ENCODE measurements around the gene STRIP1. TPM values are rescaled to one million over a fixed set of nuclear protein-coding genes. Genes with fewer than 3 reads are reported as not detected.
A peak's percentile ranks its signal among the peaks of the same experiment; 100 is the strongest.
"Not testable (repeated sequence)": the region's sequence is repeated elsewhere in the genome, so short reads cannot be mapped to it uniquely, and the experiment has no call there.

The STRIP1 gene
- total RNA-seq, 1 donor from 2014 or later: 43.7 TPM

DNA sequence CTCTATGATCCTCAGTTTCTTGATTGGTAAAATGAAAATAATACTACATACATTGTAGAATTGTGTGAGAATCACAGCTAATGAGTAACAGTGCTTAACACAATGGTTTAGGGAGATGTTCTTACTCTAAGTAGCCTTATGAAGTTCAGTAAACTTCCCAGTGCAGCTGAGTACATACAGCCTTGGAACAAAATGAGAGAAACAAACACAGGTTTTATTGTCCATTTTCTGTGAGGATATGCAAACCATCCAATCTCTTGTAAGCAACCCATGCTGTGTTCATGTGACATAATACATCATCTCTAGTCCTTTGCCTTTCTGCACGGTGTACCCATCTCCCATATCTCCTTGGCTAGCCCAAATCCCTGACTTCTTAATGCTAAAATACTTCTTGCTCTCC lies 14.7 kb upstream of the STRIP1 start:
- H3K9me3 Mint-ChIP-seq: no peaks in the 10 kb centered on the region
- intact Hi-C loops (cut with micrococcal nuclease): no loop called here
- no peaks in the 10 kb centered on the region for H3K27me3 Mint-ChIP-seq (ENCODE audit: insufficient read depth)
- H3K36me3 Mint-ChIP-seq (ENCODE audit: low read depth): peaks cover 64% of the 10 kb centered on the region
- DNase-seq (ENCODE audit: low spot score): no peak
- no peak overlapping the region for H3K27ac Mint-ChIP-seq
- no peaks in the 10 kb centered on the region for H3K4me1 Mint-ChIP-seq (ENCODE audit: low read depth)
- no peak overlapping the region for H3K4me3 Mint-ChIP-seq

DNA sequence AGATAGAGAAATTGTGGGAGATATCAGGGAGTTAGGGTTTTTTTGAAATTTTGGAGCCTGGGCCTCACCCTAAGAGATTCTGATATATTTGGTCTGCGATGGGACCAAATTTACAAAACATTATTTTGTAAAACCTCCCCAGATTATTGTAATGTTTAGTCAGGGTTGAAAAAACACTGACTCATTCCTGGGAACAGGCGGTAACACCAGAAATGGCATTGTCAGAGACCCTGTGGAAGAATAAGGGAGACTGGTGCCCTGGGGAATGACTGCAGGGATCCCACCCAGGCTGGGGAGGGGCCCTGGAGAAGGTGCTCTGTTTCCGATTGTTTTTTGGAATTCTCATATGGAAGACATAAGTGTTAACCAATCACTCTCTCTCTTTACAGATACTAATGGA lies 13.1 kb upstream of the STRIP1 start:
- DNase-seq (ENCODE audit: low spot score): no peak
- Mint-ChIP-seq H3K9me3 (no peaks in the 10 kb centered on the region), H3K27ac (no peak overlapping the region)

DNA sequence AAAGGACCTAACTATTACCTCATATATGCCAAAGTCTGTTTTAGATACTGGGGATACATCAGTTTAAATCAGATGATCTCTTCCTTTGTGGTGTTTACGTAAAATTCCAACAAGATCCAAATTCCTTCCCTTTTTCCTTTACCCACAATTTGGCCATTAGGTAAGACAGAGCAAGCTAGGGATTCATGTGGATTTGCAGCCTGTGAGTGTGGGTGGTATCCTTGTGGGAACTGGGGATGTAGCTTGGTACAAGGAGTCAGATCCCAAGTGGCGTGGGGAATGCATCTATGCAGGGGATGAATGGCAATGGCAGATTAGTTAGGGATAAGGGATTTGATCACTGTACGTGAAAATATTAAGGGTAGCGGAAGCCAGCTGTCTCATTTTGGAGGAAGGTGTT lies 9.8 kb upstream of the STRIP1 start:
- intact Hi-C loops (cut with micrococcal nuclease): loop anchor here (5.0 kb wide), 1 partner anchor 438 kb away; no protein-coding TSS in a partner anchor
- DNase-seq (ENCODE audit: low spot score): no peak
- H3K9me3 Mint-ChIP-seq: no peaks in the 10 kb centered on the region
- H3K27me3 Mint-ChIP-seq (ENCODE audit: insufficient read depth): no peaks in the 10 kb centered on the region
- H3K4me3 Mint-ChIP-seq: no peak overlapping the region
- H3K36me3 Mint-ChIP-seq (ENCODE audit: low read depth): peaks cover 26% of the 10 kb centered on the region
- H3K27ac Mint-ChIP-seq: no peak overlapping the region
- no peaks in the 10 kb centered on the region for H3K4me1 Mint-ChIP-seq (ENCODE audit: low read depth)

More for the DNA sequence above, 13.1 kb upstream of the STRIP1 start:
- intact Hi-C loops (cut with micrococcal nuclease): no loop called here
- H3K27me3 Mint-ChIP-seq (ENCODE audit: insufficient read depth): no peaks in the 10 kb centered on the region
- no peak overlapping the region for H3K4me3 Mint-ChIP-seq
- H3K4me1 Mint-ChIP-seq (ENCODE audit: low read depth): no peaks in the 10 kb centered on the region
- peaks cover 56% of the 10 kb centered on the region for H3K36me3 Mint-ChIP-seq (ENCODE audit: low read depth)

DNA sequence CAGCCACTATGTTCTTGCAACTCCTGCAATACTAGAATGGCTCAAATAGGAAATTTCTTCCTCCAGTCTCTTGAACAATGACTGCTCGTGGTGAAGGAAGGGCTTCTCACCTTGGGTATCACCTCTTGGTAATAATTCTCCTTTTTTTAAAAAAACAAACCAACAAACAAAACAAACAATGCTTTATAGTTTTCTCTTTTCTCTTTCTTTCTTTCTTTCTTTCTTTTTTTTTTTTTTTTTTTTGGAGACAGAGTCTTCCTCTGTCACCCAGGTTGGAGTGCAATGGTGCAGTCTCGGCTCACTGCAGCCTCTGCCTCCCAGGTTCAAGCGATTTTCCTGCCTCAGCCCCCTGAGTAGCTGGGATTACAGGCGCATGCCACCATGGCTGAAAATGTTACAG lies 3.7 kb upstream of the STRIP1 start:
- H3K36me3 Mint-ChIP-seq (ENCODE audit: low read depth); H3K9me3 Mint-ChIP-seq; DNase-seq (ENCODE audit: low spot score); H3K27me3 Mint-ChIP-seq (ENCODE audit: insufficient read depth): not testable (repeated sequence)
- Mint-ChIP-seq H3K4me1 (ENCODE audit: low read depth) (peaks cover 40% of the 10 kb centered on the region), H3K4me3 (peak overlapping the region; percentile 77), H3K27ac (peak overlapping the region; percentile 88)
- intact Hi-C loops (cut with micrococcal nuclease): loop anchor here (5.0 to 10.0 kb wide), 2 partner anchors 374 to 818 kb away; partner anchors contain the start of genes LAMTOR5 and SARS1

DNA sequence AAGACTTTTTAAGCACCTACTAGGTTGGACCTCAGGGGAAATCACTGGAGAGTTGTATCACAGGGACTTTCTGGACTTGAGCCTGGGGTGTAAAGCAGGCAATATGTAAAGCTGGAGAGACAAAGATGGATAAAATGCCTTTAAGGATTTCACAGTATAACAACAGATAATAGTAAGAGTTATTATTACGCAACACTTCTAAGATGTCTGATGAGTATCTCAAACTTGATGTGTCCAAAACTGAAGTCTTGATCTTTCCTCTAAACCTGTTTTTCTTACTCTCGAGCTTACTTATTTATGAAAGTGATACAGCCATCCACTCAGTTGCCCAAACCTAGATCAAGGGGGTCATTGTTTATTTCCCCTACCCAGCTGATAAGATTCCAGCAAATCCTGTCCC lies 2.1 kb upstream of the STRIP1 start:
- intact Hi-C loops (cut with micrococcal nuclease): loop anchor here (5.0 to 10.0 kb wide), 2 partner anchors 372 to 820 kb away; partner anchors contain the start of genes LAMTOR5 and SARS1

DNA sequence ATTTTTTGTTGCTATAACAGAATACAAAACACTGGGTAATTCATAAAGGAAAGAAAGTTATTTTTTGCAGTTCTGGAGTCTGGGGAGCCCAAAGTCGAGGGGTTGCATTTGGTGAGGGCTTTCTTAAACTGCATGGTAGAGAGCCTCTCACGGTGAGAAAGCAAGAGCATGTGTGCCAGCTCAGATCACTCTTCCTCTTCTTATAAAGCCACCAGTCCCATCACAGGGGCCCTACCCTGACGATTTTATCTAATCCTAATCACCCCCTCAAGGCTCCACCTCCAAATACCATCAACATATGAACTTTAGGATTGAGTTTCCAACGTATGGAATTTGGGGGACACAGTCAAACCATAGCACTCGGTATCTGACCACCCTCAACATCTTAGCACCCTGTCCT lies 1.0 kb upstream of the STRIP1 start:
- H3K4me1 Mint-ChIP-seq (ENCODE audit: low read depth): peaks cover 54% of the 10 kb centered on the region
- intact Hi-C loops (cut with micrococcal nuclease): loop anchor here (5.0 to 10.0 kb wide), 2 partner anchors 371 to 821 kb away; partner anchors contain the start of genes LAMTOR5 and SARS1
- peaks cover 7% of the 10 kb centered on the region for H3K36me3 Mint-ChIP-seq (ENCODE audit: low read depth)

More for the DNA sequence above, 2.1 kb upstream of the STRIP1 start:
- Mint-ChIP-seq H3K27ac (no peak overlapping the region), H3K9me3 (no peaks in the 10 kb centered on the region), H3K4me1 (ENCODE audit: low read depth) (peaks cover 54% of the 10 kb centered on the region), H3K4me3 (peak overlapping the region; percentile 3), H3K27me3 (ENCODE audit: insufficient read depth) (no peaks in the 10 kb centered on the region), H3K36me3 (ENCODE audit: low read depth) (peaks cover 2% of the 10 kb centered on the region)
- DNase-seq (ENCODE audit: low spot score): no peak

DNA sequence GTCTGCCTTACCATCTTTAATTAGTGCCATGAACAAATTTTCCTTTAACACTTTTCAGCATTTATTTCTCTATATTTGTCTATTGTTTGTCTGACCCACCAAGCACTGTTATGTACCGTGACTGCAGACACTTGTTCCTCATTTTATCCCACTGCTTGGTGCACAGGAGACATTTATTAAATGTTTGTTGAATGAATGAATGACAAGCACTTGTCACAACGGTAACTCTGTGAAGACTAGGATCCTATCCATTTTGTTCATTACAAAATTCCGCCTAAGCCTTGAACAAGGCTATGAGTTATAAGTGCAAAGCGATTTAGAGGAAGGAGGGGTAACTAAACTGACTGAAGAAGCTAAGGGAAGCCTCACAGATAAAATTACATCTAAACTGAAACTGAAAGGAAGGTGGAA lies 379 bp upstream of the STRIP1 start:
- no peaks in the 10 kb centered on the region for H3K27me3 Mint-ChIP-seq (ENCODE audit: insufficient read depth)
- no peak for DNase-seq (ENCODE audit: low spot score)
- no peaks in the 10 kb centered on the region for H3K9me3 Mint-ChIP-seq
- H3K4me3 Mint-ChIP-seq: peak overlapping the region; percentile 93
- peaks cover 13% of the 10 kb centered on the region for H3K36me3 Mint-ChIP-seq (ENCODE audit: low read depth)
- intact Hi-C loops (cut with micrococcal nuclease): loop anchor here (1.0 to 10.0 kb wide), 12 partner anchors 23 to 1415 kb away; partner anchors contain the start of genes AHCYL1, ATP5PB, ATXN7L2 and GNAI3
- peaks cover 54% of the 10 kb centered on the region for H3K4me1 Mint-ChIP-seq (ENCODE audit: low read depth)
- peak overlapping the region; percentile 85 for H3K27ac Mint-ChIP-seq

More for the DNA sequence above, 1.0 kb upstream of the STRIP1 start:
- Mint-ChIP-seq H3K4me3 (peak overlapping the region; percentile 93), H3K9me3 (no peaks in the 10 kb centered on the region), H3K27ac (peak overlapping the region; percentile 85), H3K27me3 (ENCODE audit: insufficient read depth) (no peaks in the 10 kb centered on the region)
- DNase-seq (ENCODE audit: low spot score): no peak

DNA sequence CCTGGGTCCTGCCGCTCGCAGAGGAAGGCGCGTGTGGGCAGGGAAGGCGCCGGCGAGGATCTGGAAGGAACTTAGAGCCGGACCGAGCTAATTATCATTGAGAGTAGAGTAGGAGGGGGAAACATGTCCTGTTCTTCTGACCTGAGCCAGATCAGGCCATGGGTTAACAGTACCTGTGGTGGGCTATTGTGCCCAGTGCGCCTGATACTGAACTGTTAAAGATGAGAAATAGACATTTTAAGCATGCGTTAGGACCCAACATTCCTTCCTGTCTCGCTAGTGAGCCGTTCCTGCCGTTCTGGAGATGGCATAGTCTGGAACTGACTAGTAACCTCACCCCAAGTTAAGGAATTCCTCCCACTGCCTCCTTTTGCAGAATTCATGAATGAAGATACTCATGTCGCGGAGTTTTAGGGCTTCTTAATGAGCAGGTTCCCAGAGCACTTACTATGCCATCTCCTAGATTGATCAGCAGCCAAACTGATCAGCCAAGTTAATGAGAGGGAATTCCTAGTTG lies 870 bp downstream of the STRIP1 start:
- peaks cover 54% of the 10 kb centered on the region for H3K4me1 Mint-ChIP-seq (ENCODE audit: low read depth)
- no peaks in the 10 kb centered on the region for H3K9me3 Mint-ChIP-seq

DNA sequence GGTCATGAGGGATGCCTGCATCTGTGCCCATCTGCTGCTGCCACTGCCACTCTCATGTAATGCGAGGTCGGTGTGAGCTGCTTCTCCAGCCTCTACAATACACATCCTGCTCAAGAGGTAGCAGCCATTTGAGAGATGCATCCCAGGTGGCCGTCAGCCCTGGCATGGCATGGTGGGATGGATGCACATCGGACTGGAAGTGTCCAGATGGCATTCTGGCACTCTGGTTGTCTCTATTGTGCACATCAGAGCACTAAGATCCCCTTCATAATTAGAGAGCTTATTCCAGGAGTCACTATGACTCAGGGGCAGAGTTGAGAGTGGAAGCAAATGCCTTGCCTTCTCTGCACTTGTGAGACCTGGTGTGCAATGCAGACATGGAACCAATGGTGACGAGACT lies 3.8 kb downstream of the STRIP1 start:
- H3K36me3 Mint-ChIP-seq (ENCODE audit: low read depth): peaks cover 39% of the 10 kb centered on the region

More for the DNA sequence above, 870 bp downstream of the STRIP1 start:
- peaks cover 17% of the 10 kb centered on the region for H3K36me3 Mint-ChIP-seq (ENCODE audit: low read depth)
- intact Hi-C loops (cut with micrococcal nuclease): loop anchor here (2.0 to 10.0 kb wide), 3 partner anchors 348 to 1414 kb away; partner anchors contain the start of genes ATP5PB, GSTM1, LAMTOR5 and WDR77
- peak overlapping the region; percentile 95 for H3K4me3 Mint-ChIP-seq
- peak overlapping the region; percentile 53 for H3K27ac Mint-ChIP-seq
- no peak for DNase-seq (ENCODE audit: low spot score)
- no peaks in the 10 kb centered on the region for H3K27me3 Mint-ChIP-seq (ENCODE audit: insufficient read depth)

DNA sequence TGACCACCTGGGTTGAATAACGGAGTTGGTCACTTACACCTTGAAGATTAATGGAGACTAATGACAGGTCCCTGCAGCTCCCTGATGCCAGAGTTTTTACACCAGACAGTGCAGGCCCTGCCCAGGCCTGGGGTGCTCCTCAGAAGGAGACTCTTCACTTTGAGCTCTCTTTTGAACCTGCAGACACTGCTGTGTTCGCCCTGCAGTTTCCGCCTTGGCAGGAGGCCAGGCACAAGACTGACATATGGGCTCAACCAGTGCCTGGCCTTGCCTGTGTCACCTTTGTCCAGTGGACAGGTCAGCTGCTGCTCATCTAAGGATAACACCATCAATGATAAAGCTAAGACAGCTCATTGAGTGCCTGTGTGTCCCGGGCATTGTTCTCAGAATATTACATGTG lies 5.2 kb downstream of the STRIP1 start:
- Mint-ChIP-seq H3K9me3 (no peaks in the 10 kb centered on the region), H3K27ac (no peak overlapping the region), H3K4me1 (ENCODE audit: low read depth) (peaks cover 30% of the 10 kb centered on the region), H3K27me3 (ENCODE audit: insufficient read depth) (no peaks in the 10 kb centered on the region), H3K4me3 (no peak overlapping the region), H3K36me3 (ENCODE audit: low read depth) (peaks cover 44% of the 10 kb centered on the region)
- intact Hi-C loops (cut with micrococcal nuclease): loop anchor here (10.0 kb wide), 1 partner anchor 365 kb away; the partner anchor contains the start of gene LAMTOR5
- no peak for DNase-seq (ENCODE audit: low spot score)

More for the DNA sequence above, 3.8 kb downstream of the STRIP1 start:
- no peaks in the 10 kb centered on the region for H3K27me3 Mint-ChIP-seq (ENCODE audit: insufficient read depth)
- H3K4me1 Mint-ChIP-seq (ENCODE audit: low read depth): peaks cover 40% of the 10 kb centered on the region
- no peak overlapping the region for H3K27ac Mint-ChIP-seq
- H3K9me3 Mint-ChIP-seq: no peaks in the 10 kb centered on the region
- no peak overlapping the region for H3K4me3 Mint-ChIP-seq
- intact Hi-C loops (cut with micrococcal nuclease): loop anchor here (10.0 kb wide), 1 partner anchor 367 kb away; the partner anchor contains the start of gene LAMTOR5
- no peak for DNase-seq (ENCODE audit: low spot score)

DNA sequence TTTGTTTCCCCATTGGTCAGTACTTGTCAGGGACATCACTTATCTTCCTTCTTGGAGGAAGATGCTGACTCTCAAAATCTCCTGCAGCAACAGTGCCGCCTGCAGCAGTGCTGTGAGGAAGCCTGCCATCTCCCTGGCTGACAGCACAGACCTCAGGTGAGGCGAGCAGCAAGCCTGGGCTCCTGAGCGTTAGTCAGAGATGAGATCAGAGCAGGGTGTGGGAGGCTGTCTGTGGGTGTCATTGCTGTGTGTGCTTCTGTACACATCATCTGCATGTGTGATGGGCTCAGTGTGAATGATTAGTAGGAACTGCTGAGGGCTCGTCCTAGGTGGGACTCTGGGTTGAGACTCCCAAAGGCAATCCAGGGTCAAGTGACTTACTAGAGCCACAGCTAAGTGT lies 6.1 kb downstream of the STRIP1 start:
- no peaks in the 10 kb centered on the region for H3K27me3 Mint-ChIP-seq (ENCODE audit: insufficient read depth)
- no peak overlapping the region for H3K27ac Mint-ChIP-seq
- DNase-seq (ENCODE audit: low spot score): no peak
- intact Hi-C loops (cut with micrococcal nuclease): no loop called here
- H3K36me3 Mint-ChIP-seq (ENCODE audit: low read depth): peaks cover 46% of the 10 kb centered on the region
- no peak overlapping the region for H3K4me3 Mint-ChIP-seq
- H3K9me3 Mint-ChIP-seq: no peaks in the 10 kb centered on the region
- H3K4me1 Mint-ChIP-seq (ENCODE audit: low read depth): peaks cover 26% of the 10 kb centered on the region

DNA sequence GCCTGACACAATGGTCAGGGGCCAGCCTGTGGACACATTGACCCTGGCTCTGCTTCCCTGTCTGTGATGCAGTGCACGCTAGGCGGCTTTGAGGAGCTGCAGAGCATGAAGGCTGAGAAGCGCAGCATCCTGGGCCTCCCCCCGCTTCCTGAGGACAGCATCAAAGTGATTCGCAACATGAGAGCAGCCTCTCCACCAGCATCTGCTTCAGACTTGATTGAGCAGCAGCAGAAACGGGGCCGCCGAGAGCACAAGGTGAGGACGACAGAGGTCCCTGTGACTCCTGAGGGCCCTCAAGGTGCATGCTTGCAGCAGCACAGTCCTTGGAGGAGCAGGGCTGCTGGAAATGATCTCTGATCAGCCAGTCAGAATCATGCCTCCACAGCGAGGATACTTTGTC lies 8.6 kb downstream of the STRIP1 start:
- no peaks in the 10 kb centered on the region for H3K9me3 Mint-ChIP-seq
- peaks cover 10% of the 10 kb centered on the region for H3K4me1 Mint-ChIP-seq (ENCODE audit: low read depth)
- DNase-seq (ENCODE audit: low spot score): no peak
- H3K27ac Mint-ChIP-seq: no peak overlapping the region
- intact Hi-C loops (cut with micrococcal nuclease): no loop called here
- H3K36me3 Mint-ChIP-seq (ENCODE audit: low read depth): peaks cover 61% of the 10 kb centered on the region
- no peaks in the 10 kb centered on the region for H3K27me3 Mint-ChIP-seq (ENCODE audit: insufficient read depth)
- H3K4me3 Mint-ChIP-seq: no peak overlapping the region

DNA sequence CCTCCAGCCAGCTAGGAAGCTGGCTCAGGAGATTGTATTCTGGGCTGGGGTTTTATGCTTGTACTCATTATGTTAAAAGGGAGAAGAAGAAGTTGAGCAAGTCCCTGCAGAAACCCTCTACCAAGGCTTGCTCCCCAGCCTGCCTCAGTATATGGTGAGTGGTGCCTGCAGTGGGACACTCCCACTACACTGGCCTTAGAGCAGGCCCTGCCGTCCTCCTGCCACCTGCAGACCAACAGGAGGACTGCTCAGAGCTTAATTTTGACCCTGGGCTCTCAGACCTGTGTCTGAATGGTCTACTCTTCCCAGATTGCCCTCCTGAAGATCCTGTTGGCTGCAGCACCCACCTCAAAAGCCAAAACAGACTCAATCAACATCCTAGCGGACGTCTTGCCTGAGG lies 13.0 kb downstream of the STRIP1 start:
- Mint-ChIP-seq H3K4me3 (no peak overlapping the region), H3K27ac (no peak overlapping the region), H3K36me3 (ENCODE audit: low read depth) (peaks cover 47% of the 10 kb centered on the region), H3K9me3 (no peaks in the 10 kb centered on the region), H3K4me1 (ENCODE audit: low read depth) (no peaks in the 10 kb centered on the region), H3K27me3 (ENCODE audit: insufficient read depth) (no peaks in the 10 kb centered on the region)
- intact Hi-C loops (cut with micrococcal nuclease): no loop called here
- DNase-seq (ENCODE audit: low spot score): no peak

All from activated T-helper 1 cell treated with anti-CD3 and anti-CD28 coated beads, Interleukin-12 subunit alpha, Interleukin-12 subunit beta, Interleukin-2, Interleukin-4 antibody, amounts not matched to agents 30 ng/mL and 10 ng/mL and 1 ng/mL, durations not matched to agents 14 hours and 24 hours and 36 hours (primary cell).